Endothelial cell (in vitro differentiated cells): Measurements from ENCODE around the gene MYRIP. TPM values are rescaled to one million over a fixed set of nuclear protein-coding genes. Genes with fewer than 3 reads are reported as not detected.

Source experiments
- DNase-seq: peaks from one replicate; pipeline ENCODE4 v3.0.0; 2021; ENCODE audit warnings: low spot score
- H3K27ac Mint-ChIP-seq: one replicate; pipeline ENCODE4 v1.8.0; 2021; ENCODE audit warnings: mixed read lengths, inconsistent platforms; ENCODE audit not compliant: unreplicated experiment
- H3K27me3 Mint-ChIP-seq: one replicate; pipeline ENCODE4 v1.8.0; 2021; ENCODE audit warnings: mild to moderate bottlenecking, moderate library complexity, mixed read lengths, inconsistent platforms; ENCODE audit not compliant: unreplicated experiment
- H3K36me3 Mint-ChIP-seq: one replicate; pipeline ENCODE4 v1.8.0; 2021; ENCODE audit warnings: mild to moderate bottlenecking, low read depth, mixed read lengths, inconsistent platforms; ENCODE audit not compliant: unreplicated experiment
- H3K4me1 Mint-ChIP-seq: one replicate; pipeline ENCODE4 v1.8.0; 2021; ENCODE audit warnings: mild to moderate bottlenecking, mixed read lengths, inconsistent platforms; ENCODE audit not compliant: unreplicated experiment
- H3K4me3 Mint-ChIP-seq: one replicate; pipeline ENCODE4 v1.8.0; 2021; ENCODE audit warnings: mild to moderate bottlenecking, mixed read lengths, inconsistent platforms; ENCODE audit not compliant: unreplicated experiment
- H3K9me3 Mint-ChIP-seq: one replicate; pipeline ENCODE4 v1.8.0; 2021; ENCODE audit warnings: mixed read lengths, inconsistent platforms; ENCODE audit not compliant: unreplicated experiment
- total RNA-seq: library from RNA; stranded (reverse); fragmentation: NEBNext Ultra II Directional; extraction: Animal tissue kit (Norgen Biotek cat#: 25700); gene quantifications from one replicate; pipeline ENCODE4 v1.2.1, GENCODE V29; 2021; ENCODE audit not compliant: unreplicated experiment
- TF ChIP-seq, protein P1 (sequence below): fragments of 200-600 bp; sonication (generic); IDR thresholded peaks from one replicate; pipeline ENCODE4 v1.5.0; 2021; ENCODE audit warnings: antibody characterized with exemption; ENCODE audit not compliant: unreplicated experiment

MYRIP gene
- total RNA-seq, 1 donor from 2014 or later, result 0.49 TPM

- TF ChIP-seq, protein P1, sequence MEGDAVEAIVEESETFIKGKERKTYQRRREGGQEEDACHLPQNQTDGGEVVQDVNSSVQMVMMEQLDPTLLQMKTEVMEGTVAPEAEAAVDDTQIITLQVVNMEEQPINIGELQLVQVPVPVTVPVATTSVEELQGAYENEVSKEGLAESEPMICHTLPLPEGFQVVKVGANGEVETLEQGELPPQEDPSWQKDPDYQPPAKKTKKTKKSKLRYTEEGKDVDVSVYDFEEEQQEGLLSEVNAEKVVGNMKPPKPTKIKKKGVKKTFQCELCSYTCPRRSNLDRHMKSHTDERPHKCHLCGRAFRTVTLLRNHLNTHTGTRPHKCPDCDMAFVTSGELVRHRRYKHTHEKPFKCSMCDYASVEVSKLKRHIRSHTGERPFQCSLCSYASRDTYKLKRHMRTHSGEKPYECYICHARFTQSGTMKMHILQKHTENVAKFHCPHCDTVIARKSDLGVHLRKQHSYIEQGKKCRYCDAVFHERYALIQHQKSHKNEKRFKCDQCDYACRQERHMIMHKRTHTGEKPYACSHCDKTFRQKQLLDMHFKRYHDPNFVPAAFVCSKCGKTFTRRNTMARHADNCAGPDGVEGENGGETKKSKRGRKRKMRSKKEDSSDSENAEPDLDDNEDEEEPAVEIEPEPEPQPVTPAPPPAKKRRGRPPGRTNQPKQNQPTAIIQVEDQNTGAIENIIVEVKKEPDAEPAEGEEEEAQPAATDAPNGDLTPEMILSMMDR, result no peak
- Mint-ChIP-seq H3K27ac (no peak overlapping the region), H3K4me3 (no peak overlapping the region), H3K27me3 (no peaks in the 10 kb centered on the region), H3K36me3 (no peaks in the 10 kb centered on the region), H3K9me3 (no peaks in the 10 kb centered on the region), H3K4me1 (no peaks in the 10 kb centered on the region)
- no peak for DNase-seq
These were observed 339.4 kb downstream of the MYRIP start for GRCh38 chr3:40148827-40149226.

DNA sequence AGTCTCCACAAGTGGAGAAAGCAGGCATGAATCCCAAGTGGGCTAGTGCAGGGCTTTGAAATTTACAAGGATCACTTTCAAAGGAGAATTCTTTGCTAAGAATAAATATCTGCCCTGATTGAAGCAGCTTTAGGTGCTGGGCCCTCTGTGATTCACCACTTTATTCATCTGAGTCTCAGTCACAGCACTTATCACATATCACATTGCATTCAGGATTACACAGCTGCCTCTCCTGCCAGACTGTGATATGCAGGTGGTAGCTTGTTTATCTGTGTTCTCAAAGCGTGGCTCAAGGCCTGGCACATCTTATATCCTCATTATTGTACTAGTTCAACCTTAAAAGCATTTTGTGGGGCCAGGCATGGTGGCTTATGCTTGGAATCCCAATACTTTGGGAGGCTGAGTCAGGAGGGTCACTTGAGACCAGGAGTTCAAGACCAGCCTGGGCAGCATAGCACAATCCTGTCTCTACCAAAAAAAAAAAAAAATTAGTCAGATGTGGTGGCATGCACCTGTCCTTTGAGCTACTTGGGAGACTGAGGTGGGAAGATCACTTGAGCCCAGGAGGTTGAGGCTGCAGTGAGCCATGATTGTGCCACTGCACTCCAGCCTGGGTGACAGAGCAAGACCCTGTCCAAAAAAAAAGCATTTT lies 343.2 kb downstream of the MYRIP start:
- TF ChIP-seq, protein P1, result no peak
- H3K27ac Mint-ChIP-seq, result no peak overlapping the region
- no peaks in the 10 kb centered on the region for H3K27me3 Mint-ChIP-seq
- H3K36me3 Mint-ChIP-seq, result no peaks in the 10 kb centered on the region
- H3K9me3 Mint-ChIP-seq, result no peaks in the 10 kb centered on the region
- no peak overlapping the region for H3K4me3 Mint-ChIP-seq
- no peak for DNase-seq
- no peaks in the 10 kb centered on the region for H3K4me1 Mint-ChIP-seq

- Mint-ChIP-seq H3K27ac (no peak overlapping the region), H3K9me3 (peaks cover 13% of the 10 kb centered on the region), H3K27me3 (no peaks in the 10 kb centered on the region), H3K4me3 (peak overlapping the region; percentile 19), H3K4me1 (peaks cover 3% of the 10 kb centered on the region), H3K36me3 (peaks cover 17% of the 10 kb centered on the region)
- TF ChIP-seq, protein P1, result no peak
- no peak for DNase-seq
These were observed 351.5 kb downstream of the MYRIP start for GRCh38 chr3:40160933-40161332.

DNA sequence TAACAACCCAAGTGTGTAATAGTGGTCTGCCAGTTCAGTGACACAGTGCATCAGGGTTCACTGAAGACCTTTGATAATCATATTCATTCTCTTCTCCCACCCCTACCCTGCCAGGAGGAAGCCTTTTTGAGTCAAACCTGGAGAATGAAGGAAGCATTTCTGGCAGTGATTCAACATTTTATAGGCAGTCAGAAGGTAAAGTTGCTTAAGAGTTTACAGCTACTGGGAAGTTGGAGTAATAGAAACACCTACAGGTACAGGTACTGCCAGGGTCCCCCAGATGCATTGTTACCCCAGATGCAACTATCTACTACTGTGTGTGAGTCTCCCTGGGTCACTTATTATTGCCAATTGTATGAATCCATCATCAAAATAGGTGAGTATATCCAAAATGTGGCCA lies 353.2 kb downstream of the MYRIP start:
- peaks cover 7% of the 10 kb centered on the region for H3K4me1 Mint-ChIP-seq
- no peak for DNase-seq
- no peak overlapping the region for H3K27ac Mint-ChIP-seq
- TF ChIP-seq, protein P1, result no peak
- H3K9me3 Mint-ChIP-seq, result peaks cover 13% of the 10 kb centered on the region
- H3K36me3 Mint-ChIP-seq, result peaks cover 20% of the 10 kb centered on the region
- no peak overlapping the region for H3K4me3 Mint-ChIP-seq
- H3K27me3 Mint-ChIP-seq, result peaks cover 3% of the 10 kb centered on the region

DNA sequence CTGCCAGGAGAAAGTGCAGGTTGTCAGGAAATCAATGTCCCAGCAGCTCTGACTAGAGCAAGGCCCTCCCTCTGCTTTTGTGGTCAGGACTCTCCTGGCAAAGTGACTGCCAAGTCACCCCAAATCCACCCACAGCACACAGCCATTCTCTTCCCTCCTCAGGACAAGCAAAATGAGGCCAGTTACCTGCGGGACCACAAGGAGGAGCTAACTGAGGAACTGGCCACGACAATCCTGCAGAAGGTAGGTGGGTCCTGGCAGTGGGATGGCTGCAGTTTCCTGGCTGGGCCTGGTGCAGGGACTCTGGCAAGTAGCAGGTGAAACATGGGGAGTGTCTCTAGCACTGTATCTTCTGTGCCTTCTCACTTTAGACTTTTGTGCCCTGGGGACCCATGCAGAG lies 357.6 kb downstream of the MYRIP start:
- Mint-ChIP-seq H3K4me3 (no peak overlapping the region), H3K9me3 (peaks cover 1% of the 10 kb centered on the region), H3K27ac (no peak overlapping the region), H3K27me3 (peaks cover 3% of the 10 kb centered on the region), H3K36me3 (peaks cover 8% of the 10 kb centered on the region), H3K4me1 (peaks cover 27% of the 10 kb centered on the region)
- TF ChIP-seq, protein P1, result no peak
- DNase-seq, result no peak
